Colonic mucosa (tissue), 4 donors: ENCODE results near the gene GCH1. TPM values are rescaled to one million over a fixed set of nuclear protein-coding genes. Genes with fewer than 3 reads are reported as not detected.
"Not testable (repeated sequence)": the region's sequence is repeated elsewhere in the genome, so short reads cannot be mapped to it uniquely, and the experiment has no call there.

Experiments used
- DNase-seq: peaks from one replicate; pipeline ENCODE4 v3.0.0-alpha.2; 2020
- H3K27ac ChIP-seq: fragments of 200-600 bp; one replicate; pipeline ENCODE4 v1.8.0; 2021
- H3K27me3 ChIP-seq: fragments of 200-600 bp; one replicate; pipeline ENCODE4 v1.8.0; 2021
- H3K36me3 ChIP-seq: fragments of 200-600 bp; one replicate; pipeline ENCODE4 v1.8.0; 2021
- H3K4me1 ChIP-seq: fragments of 200-600 bp; one replicate; pipeline ENCODE4 v1.8.0; 2021; ENCODE audit warnings: mild to moderate bottlenecking
- H3K4me3 ChIP-seq: fragments of 200-600 bp; one replicate; pipeline ENCODE4 v1.8.0; 2021
- H3K9ac ChIP-seq, 2 donors: one replicate each; pipeline ENCODE4 v1.7.0; 2013; ENCODE audit warnings: control low read depth in 2 of 2, low read depth in 2 of 2, low read length in 2 of 2
- H3K9me3 ChIP-seq: fragments of 200-600 bp; one replicate; pipeline ENCODE4 v1.8.0; 2021
- CTCF ChIP-seq: fragments of 200-600 bp; IDR thresholded peaks from one replicate; pipeline ENCODE4 v1.8.0; 2022; ENCODE audit warnings: antibody characterized with exemption, mild to moderate bottlenecking
- intact Hi-C: fragments of 100-400 bp; cut with DNase I; formaldehyde crosslinking; loops from one replicate; pipeline ENCODE4 v1.14.1; 2022
- total RNA-seq, 2 donors: library from RNA; stranded (reverse); fragmentation: NEBNext Ultra II Directional in 1 of 2; extraction: Animal tissue kit (Norgen Biotek cat#: 25700) in 1 of 2; gene quantifications; one replicate each; pipeline ENCODE4 v1.2.1, GENCODE V29; 2021
- donor health status: healthy.
- donor health status: DM: no; HTN: no; CAD: no.
- donor health status: DM: no; HTN: no; CAD: no.

The GCH1 gene
- total RNA-seq, 2 donors from 2014 or later, result 20.4 to 30.8 TPM

GRCh38 chr14:54931101-54931500 is 28.5 kb upstream of the GCH1 start:
- H3K9ac ChIP-seq, result no peak overlapping the region
- no peak overlapping the region for H3K27ac ChIP-seq
- no peaks in the 10 kb centered on the region for H3K27me3 ChIP-seq
- H3K9me3 ChIP-seq, result no peaks in the 10 kb centered on the region
- TF ChIP-seq CTCF, result no peak
- H3K4me3 ChIP-seq, result no peak overlapping the region
- DNase-seq, result no peak
- intact Hi-C loops, result no loop called here
- H3K36me3 ChIP-seq, result no peaks in the 10 kb centered on the region
- no peaks in the 10 kb centered on the region for H3K4me1 ChIP-seq

- intact Hi-C loops, result no loop called here
- no peak for DNase-seq
- Histone ChIP-seq H3K4me3 (no peak overlapping the region), H3K9me3 (no peaks in the 10 kb centered on the region), H3K27ac (no peak overlapping the region), H3K9ac (no peak overlapping the region), H3K27me3 (no peaks in the 10 kb centered on the region), H3K4me1 (no peaks in the 10 kb centered on the region), H3K36me3 (no peaks in the 10 kb centered on the region)
- TF ChIP-seq CTCF, result no peak
Measured at GRCh38 chr14:54929556-54929955, 26.9 kb upstream of the GCH1 start.

GRCh38 chr14:54928216-54928615 is 25.6 kb upstream of the GCH1 start:
- intact Hi-C loops, result no loop called here
- no peak for DNase-seq
- no peak overlapping the region for H3K9ac ChIP-seq
- H3K4me1 ChIP-seq, result no peaks in the 10 kb centered on the region
- TF ChIP-seq CTCF, result no peak
- no peaks in the 10 kb centered on the region for H3K9me3 ChIP-seq
- H3K36me3 ChIP-seq, result no peaks in the 10 kb centered on the region
- no peak overlapping the region for H3K4me3 ChIP-seq
- no peaks in the 10 kb centered on the region for H3K27me3 ChIP-seq
- H3K27ac ChIP-seq, result no peak overlapping the region

GRCh38 chr14:54927551-54927950 is 24.9 kb upstream of the GCH1 start:
- DNase-seq, result no peak
- intact Hi-C loops, result no loop called here
- no peaks in the 10 kb centered on the region for H3K36me3 ChIP-seq

GRCh38 chr14:54926570-54926969 is 23.9 kb upstream of the GCH1 start:
- H3K9me3 ChIP-seq, H3K36me3 ChIP-seq, H3K4me1 ChIP-seq, H3K27me3 ChIP-seq, intact Hi-C loops, H3K27ac ChIP-seq, H3K9ac ChIP-seq, DNase-seq, H3K4me3 ChIP-seq: not testable (repeated sequence)

More at GRCh38 chr14:54927551-54927950, 24.9 kb upstream of the GCH1 start:
- Histone ChIP-seq H3K4me3 (no peak overlapping the region), H3K27ac (no peak overlapping the region), H3K9me3 (no peaks in the 10 kb centered on the region), H3K27me3 (no peaks in the 10 kb centered on the region), H3K9ac (no peak overlapping the region), H3K4me1 (no peaks in the 10 kb centered on the region)
- TF ChIP-seq CTCF, result no peak

GRCh38 chr14:54922598-54922997 is 20.0 kb upstream of the GCH1 start:
- intact Hi-C loops, result no loop called here
- Histone ChIP-seq H3K4me1 (no peaks in the 10 kb centered on the region), H3K4me3 (no peak overlapping the region), H3K9ac (no peak overlapping the region), H3K9me3 (no peaks in the 10 kb centered on the region), H3K27me3 (no peaks in the 10 kb centered on the region), H3K27ac (no peak overlapping the region), H3K36me3 (no peaks in the 10 kb centered on the region)
- no peak for TF ChIP-seq CTCF
- DNase-seq, result no peak
